Neural progenitor cell (in vitro differentiated cells): ENCODE data around the gene OR6N2. TPM values are rescaled to one million over a fixed set of nuclear protein-coding genes. Genes with fewer than 3 reads are reported as not detected.

Source experiments
- DNase-seq: peaks from one replicate; pipeline ENCODE4 v3.0.0-alpha.2; 2016; ENCODE audit warnings: low spot score
- H2AFZ ChIP-seq: fragments of 200-600 bp; sonication (generic); replicated peaks from 2 replicates; pipeline ENCODE4 v1.6.1; 2016; ENCODE audit warnings: antibody characterized with exemption
- H3F3A ChIP-seq: fragments of 200-600 bp; sonication (generic); 2 replicates; pipeline ENCODE4 v1.6.1; 2016; ENCODE audit warnings: antibody characterized with exemption, low read depth
- H3K27ac ChIP-seq: fragments of 200-600 bp; sonication (generic); 2 replicates; pipeline ENCODE4 v1.5.1; 2016; ENCODE audit warnings: mild to moderate bottlenecking
- H3K27me3 ChIP-seq: fragments of 200-600 bp; sonication (generic); 2 replicates; pipeline ENCODE4 v1.6.1; 2016; ENCODE audit warnings: mild to moderate bottlenecking, moderate library complexity
- H3K36me3 ChIP-seq: fragments of 200-600 bp; sonication (generic); 2 replicates; pipeline ENCODE4 v1.5.1; 2016
- H3K4me1 ChIP-seq: fragments of 200-600 bp; sonication (generic); 2 replicates; pipeline ENCODE4 v1.6.1; 2016; ENCODE audit warnings: mixed run types
- H3K4me2 ChIP-seq: fragments of 200-600 bp; sonication (generic); 2 replicates; pipeline ENCODE4 v1.6.1; 2016
- H3K4me3 ChIP-seq: fragments of 200-600 bp; sonication (generic); 2 replicates; pipeline ENCODE4 v1.5.1; 2016
- H3K79me2 ChIP-seq: fragments of 200-600 bp; sonication (generic); 2 replicates; pipeline ENCODE4 v1.6.1; 2016; ENCODE audit warnings: low read depth
- H3K9ac ChIP-seq: fragments of 200-600 bp; sonication (generic); 2 replicates; pipeline ENCODE4 v1.6.1; 2016
- H3K9me3 ChIP-seq: fragments of 200-600 bp; sonication (generic); 2 replicates; pipeline ENCODE4 v1.5.1; 2016; ENCODE audit warnings: low read depth
- H4K20me1 ChIP-seq: fragments of 200-600 bp; sonication (generic); 2 replicates; pipeline ENCODE4 v1.6.1; 2016; ENCODE audit warnings: low read depth
- H3K27ac Mint-ChIP-seq: 3 replicates; pipeline ENCODE4 v1.8.0; 2021; ENCODE audit warnings: mixed read lengths
- H3K27me3 Mint-ChIP-seq: 2 replicates; pipeline ENCODE4 v1.8.0; 2022; ENCODE audit warnings: low read depth, mild to moderate bottlenecking, inconsistent platforms, moderate library complexity, mixed read lengths; ENCODE audit not compliant: insufficient read depth
- H3K36me3 Mint-ChIP-seq: 3 replicates; pipeline ENCODE4 v1.8.0; 2021; ENCODE audit warnings: mixed read lengths
- H3K4me1 Mint-ChIP-seq: 3 replicates; pipeline ENCODE4 v1.8.0; 2021; ENCODE audit warnings: mixed read lengths
- H3K4me3 Mint-ChIP-seq: 3 replicates; pipeline ENCODE4 v1.8.0; 2021; ENCODE audit warnings: mild to moderate bottlenecking, moderate library complexity, mixed read lengths
- H3K9me3 Mint-ChIP-seq: 3 replicates; pipeline ENCODE4 v1.8.0; 2020; ENCODE audit warnings: mixed read lengths
- EZH2 ChIP-seq: fragments of 200-600 bp; sonication (generic); IDR thresholded peaks from 2 replicates; pipeline ENCODE4 v1.6.1; 2017; ENCODE audit warnings: antibody characterized with exemption, mild to moderate bottlenecking, moderate library complexity
- EZH2phosphoT487 ChIP-seq: fragments of 200-600 bp; sonication (generic); IDR thresholded peaks from 2 replicates; pipeline ENCODE4 v1.6.1; 2017; ENCODE audit warnings: antibody characterized with exemption
- total RNA-seq: library from RNA; depleted of rRNA; stranded (reverse); fragments of >200 nt; gene quantifications from 2 replicates; pipeline ENCODE4 v1.2.3, GENCODE V29; 2015; ENCODE audit warnings: low replicate concordance
- TF ChIP-seq, protein P1 (sequence below): fragments of 200-600 bp; sonication (generic); IDR thresholded peaks from 2 replicates; pipeline ENCODE4 v1.5.1; 2017; ENCODE audit warnings: antibody characterized with exemption, mild to moderate bottlenecking

OR6N2 gene
- total RNA-seq, 1 donor from 2014 or later = not detected

DNA sequence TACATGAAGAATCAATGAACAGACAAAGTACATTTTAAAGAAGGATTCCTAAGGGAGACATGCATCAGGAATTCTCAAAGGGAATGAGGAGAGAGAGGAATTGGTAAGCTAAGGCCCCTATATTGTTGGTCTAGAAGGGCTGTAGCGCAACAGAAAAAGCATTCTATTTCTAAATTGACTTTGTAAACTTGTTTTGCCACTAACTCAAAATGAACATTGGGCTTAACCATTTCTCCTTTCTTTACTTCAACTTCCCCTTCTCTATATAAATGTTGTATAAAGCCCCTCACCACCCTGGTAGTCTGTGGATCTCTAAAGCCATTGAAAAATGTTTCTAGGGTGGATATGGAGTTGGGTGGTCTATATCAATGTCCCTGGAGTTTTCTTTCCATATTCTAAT is 20.4 kb upstream of the OR6N2 start:
- Mint-ChIP-seq H3K27me3 (no peaks in the 10 kb centered on the region), H3K9me3 (no peaks in the 10 kb centered on the region), H3K27ac (no peak overlapping the region), H3K36me3 (no peaks in the 10 kb centered on the region), H3K4me1 (no peaks in the 10 kb centered on the region), H3K4me3 (no peak overlapping the region)
- Histone ChIP-seq H3K9ac (no peak overlapping the region), H3K27ac (no peak overlapping the region), H3K79me2 (no peaks in the 10 kb centered on the region), H3F3A (no peaks in the 10 kb centered on the region), H2AFZ (peak overlapping the region; percentile 14), H3K9me3 (no peaks in the 10 kb centered on the region), H3K27me3 (no peaks in the 10 kb centered on the region), H3K4me1 (no peaks in the 10 kb centered on the region), H4K20me1 (no peaks in the 10 kb centered on the region), H3K36me3 (no peaks in the 10 kb centered on the region), H3K4me2 (no peak overlapping the region), H3K4me3 (no peak overlapping the region)
- TF ChIP-seq, protein P1, sequence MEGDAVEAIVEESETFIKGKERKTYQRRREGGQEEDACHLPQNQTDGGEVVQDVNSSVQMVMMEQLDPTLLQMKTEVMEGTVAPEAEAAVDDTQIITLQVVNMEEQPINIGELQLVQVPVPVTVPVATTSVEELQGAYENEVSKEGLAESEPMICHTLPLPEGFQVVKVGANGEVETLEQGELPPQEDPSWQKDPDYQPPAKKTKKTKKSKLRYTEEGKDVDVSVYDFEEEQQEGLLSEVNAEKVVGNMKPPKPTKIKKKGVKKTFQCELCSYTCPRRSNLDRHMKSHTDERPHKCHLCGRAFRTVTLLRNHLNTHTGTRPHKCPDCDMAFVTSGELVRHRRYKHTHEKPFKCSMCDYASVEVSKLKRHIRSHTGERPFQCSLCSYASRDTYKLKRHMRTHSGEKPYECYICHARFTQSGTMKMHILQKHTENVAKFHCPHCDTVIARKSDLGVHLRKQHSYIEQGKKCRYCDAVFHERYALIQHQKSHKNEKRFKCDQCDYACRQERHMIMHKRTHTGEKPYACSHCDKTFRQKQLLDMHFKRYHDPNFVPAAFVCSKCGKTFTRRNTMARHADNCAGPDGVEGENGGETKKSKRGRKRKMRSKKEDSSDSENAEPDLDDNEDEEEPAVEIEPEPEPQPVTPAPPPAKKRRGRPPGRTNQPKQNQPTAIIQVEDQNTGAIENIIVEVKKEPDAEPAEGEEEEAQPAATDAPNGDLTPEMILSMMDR = no peak
- TF ChIP-seq EZH2 (no peak), EZH2phosphoT487 (no peak)
- no peak for DNase-seq

DNA sequence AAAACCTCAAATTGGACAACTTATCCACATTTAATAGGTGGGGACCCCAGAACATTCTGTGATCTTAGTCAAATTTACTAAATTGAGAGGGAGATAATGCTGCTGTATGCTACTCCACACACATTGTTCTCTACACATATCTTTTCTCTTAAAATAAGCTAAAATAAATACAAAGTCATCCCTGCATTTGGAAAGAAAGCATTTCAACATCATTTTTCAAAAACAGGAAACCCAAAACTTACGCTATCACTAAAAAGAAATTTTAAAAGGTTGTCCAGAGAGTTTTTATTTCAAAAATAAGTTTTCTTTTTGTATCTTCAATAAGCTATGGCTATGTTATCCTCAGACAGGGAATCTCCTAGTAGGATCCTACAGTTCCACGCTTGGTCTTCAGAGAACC is 19.5 kb upstream of the OR6N2 start:
- Histone ChIP-seq H3K36me3 (no peaks in the 10 kb centered on the region), H3K27me3 (no peaks in the 10 kb centered on the region), H3K9ac (no peak overlapping the region), H3K27ac (no peak overlapping the region), H3K9me3 (no peaks in the 10 kb centered on the region), H3K4me1 (no peaks in the 10 kb centered on the region), H2AFZ (no peak overlapping the region), H4K20me1 (no peaks in the 10 kb centered on the region), H3F3A (no peaks in the 10 kb centered on the region), H3K4me2 (no peak overlapping the region), H3K4me3 (no peak overlapping the region), H3K79me2 (no peaks in the 10 kb centered on the region)
- Mint-ChIP-seq H3K4me1 (no peaks in the 10 kb centered on the region), H3K36me3 (no peaks in the 10 kb centered on the region), H3K9me3 (no peaks in the 10 kb centered on the region), H3K4me3 (no peak overlapping the region), H3K27me3 (no peaks in the 10 kb centered on the region), H3K27ac (no peak overlapping the region)
- DNase-seq = no peak
- TF ChIP-seq EZH2phosphoT487 = no peak
- no peak for TF ChIP-seq EZH2
- TF ChIP-seq, protein P1 = no peak

DNA sequence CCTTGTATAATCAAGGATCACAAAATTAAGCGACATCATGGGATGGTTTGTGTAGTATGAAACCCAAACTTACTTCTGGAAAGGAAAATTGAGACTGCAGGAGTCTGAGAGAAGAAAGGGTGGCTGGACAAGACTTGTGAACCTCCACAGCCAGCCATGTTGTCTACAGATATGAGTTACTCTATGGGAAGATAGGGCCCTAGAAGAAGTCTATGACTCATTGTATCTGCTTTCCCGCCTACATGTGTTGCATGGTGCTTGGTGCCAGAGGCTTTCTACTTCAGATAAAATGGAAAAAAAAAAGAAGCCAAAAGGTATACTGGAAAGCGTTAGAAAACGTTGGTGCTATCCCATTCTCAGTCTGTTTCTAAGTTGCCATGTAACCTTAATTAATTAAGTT is 18.7 kb upstream of the OR6N2 start:
- Histone ChIP-seq H3K9me3 (no peaks in the 10 kb centered on the region), H3K27me3 (no peaks in the 10 kb centered on the region), H3K4me3 (no peak overlapping the region), H3K27ac (no peak overlapping the region), H4K20me1 (no peaks in the 10 kb centered on the region), H3F3A (no peaks in the 10 kb centered on the region), H2AFZ (no peak overlapping the region), H3K4me2 (no peak overlapping the region), H3K79me2 (no peaks in the 10 kb centered on the region), H3K36me3 (no peaks in the 10 kb centered on the region), H3K4me1 (no peaks in the 10 kb centered on the region), H3K9ac (no peak overlapping the region)
- Mint-ChIP-seq H3K36me3 (no peaks in the 10 kb centered on the region), H3K9me3 (no peaks in the 10 kb centered on the region), H3K4me1 (peaks cover under 1% of the 10 kb centered on the region), H3K27me3 (no peaks in the 10 kb centered on the region), H3K27ac (no peak overlapping the region), H3K4me3 (no peak overlapping the region)
- DNase-seq = no peak
- TF ChIP-seq EZH2 (no peak), EZH2phosphoT487 (no peak)
- TF ChIP-seq, protein P1 = no peak
